ENCODE data around the gene FURIN. TPM values are rescaled to one million over a fixed set of nuclear protein-coding genes. Genes with fewer than 3 reads are reported as not detected.
"Not testable (repeated sequence)": the region's sequence is repeated elsewhere in the genome, so short reads cannot be mapped to it uniquely, and the experiment has no call there.

The FURIN gene
- total and polyA plus RNA-seq, 2 of the 4 experiments (the other 2 are of a cell fraction): 34.8 to 54.3 TPM

- CTCF ChIA-PET; ATAC-seq (ENCODE audit: low read depth): not testable (repeated sequence)
Measured at GRCh38 chr15:90926766-90927165, 58.4 kb downstream of the FURIN start.

GRCh38 chr15:90928106-90928505 lies 59.7 kb downstream of the FURIN start:
- H3K4ac ChIP-seq (ENCODE audit: low read depth, low read length); intact Hi-C loops (cut with micrococcal nuclease); in situ Hi-C loops (cut with MboI; ENCODE audit: low sequenced_read_pairs); H2AFZ ChIP-seq (replicated peaks; ENCODE audit: low read length, poor library complexity); H3K56ac ChIP-seq (ENCODE audit: extremely low read depth, insufficient read depth, low read length); H2AK5ac ChIP-seq (ENCODE audit: low read depth, low read length); H3K23ac ChIP-seq (ENCODE audit: low read depth, low read length); H3K9me3 ChIP-seq (ENCODE audit: control insufficient read depth, insufficient read depth, low read length); H3K9me1 ChIP-seq (ENCODE audit: insufficient read depth, low read length); H3K27me3 ChIP-seq (ENCODE audit: control insufficient read depth, insufficient read depth, low read length); H2AK9ac ChIP-seq (replicated peaks; ENCODE audit: low read depth, low read length, poor library complexity); H2BK120ac ChIP-seq (ENCODE audit: low read depth, low read length); H2BK20ac ChIP-seq (ENCODE audit: low read depth, low read length); H2BK5ac ChIP-seq (ENCODE audit: low read depth, low read length, poor library complexity, severe bottlenecking); H4K20me1 ChIP-seq (ENCODE audit: insufficient read depth, low read length); H3K9ac ChIP-seq (ENCODE audit: low read depth, low read length); CTCF ChIA-PET; H2BK15ac ChIP-seq (ENCODE audit: low read depth, low read length); DNase-seq; H3K27ac ChIP-seq (ENCODE audit: insufficient read depth, low read length); H3K36me3 ChIP-seq (ENCODE audit: control insufficient read depth, insufficient read depth, low read length); H4K5ac ChIP-seq (ENCODE audit: low read depth, low read length); BruUV-seq (replicated peaks); H3K4me1 ChIP-seq (ENCODE audit: control insufficient read depth, insufficient read depth, low read length); H3K4me3 ChIP-seq (ENCODE audit: insufficient read depth, low read depth, low read length); POLR2A ChIA-PET (ENCODE audit: unreplicated experiment); H4K91ac ChIP-seq (ENCODE audit: insufficient read depth, low read depth, low read length); H3K18ac ChIP-seq (ENCODE audit: low read depth, low read length); H3K14ac ChIP-seq (replicated peaks; ENCODE audit: low read depth, low read length); dilution Hi-C loops (cut with HindIII; ENCODE audit: low sequenced_read_pairs, unreplicated experiment); ATAC-seq (ENCODE audit: low read depth); H4K8ac ChIP-seq (ENCODE audit: low read depth in 2 of 2, low read length in 2 of 2); H3K4me2 ChIP-seq (ENCODE audit: low read depth, low read length): not testable (repeated sequence)
- WGBS, 2 experiments (ENCODE audit: extremely low coverage in 2 of 2, insufficient read length in 1 of 2): 100% methylated on average over 3 of the region's 7 CpGs; no CpG with 5 or more reads in 1 of the 2 experiments
- H3K79me1 ChIP-seq (ENCODE audit: low read depth in 1 of 2, low read length in 2 of 2): peaks cover 3 to 15% of the 10 kb centered on the region in 2 experiments; a peak in 3 of 4 replicates

More at GRCh38 chr15:90926766-90927165, 58.4 kb downstream of the FURIN start:
- DNase-seq; H2BK120ac ChIP-seq (ENCODE audit: low read depth, low read length); H3K9ac ChIP-seq (ENCODE audit: low read depth, low read length); H3K27me3 ChIP-seq (ENCODE audit: control insufficient read depth, insufficient read depth, low read length); H3K4me2 ChIP-seq (ENCODE audit: low read depth, low read length); H3K9me1 ChIP-seq (ENCODE audit: insufficient read depth, low read length); H2BK20ac ChIP-seq (ENCODE audit: low read depth, low read length); H3K14ac ChIP-seq (replicated peaks; ENCODE audit: low read depth, low read length); H3K4ac ChIP-seq (ENCODE audit: low read depth, low read length); intact Hi-C loops (cut with micrococcal nuclease); H4K91ac ChIP-seq (ENCODE audit: insufficient read depth, low read depth, low read length); H3K18ac ChIP-seq (ENCODE audit: low read depth, low read length); H3K36me3 ChIP-seq (ENCODE audit: control insufficient read depth, insufficient read depth, low read length); H2BK15ac ChIP-seq (ENCODE audit: low read depth, low read length); H3K27ac ChIP-seq (ENCODE audit: insufficient read depth, low read length); H3K4me3 ChIP-seq (ENCODE audit: insufficient read depth, low read depth, low read length); H3K9me3 ChIP-seq (ENCODE audit: control insufficient read depth, insufficient read depth, low read length); H2AK5ac ChIP-seq (ENCODE audit: low read depth, low read length); BruUV-seq (replicated peaks); H3K4me1 ChIP-seq (ENCODE audit: control insufficient read depth, insufficient read depth, low read length); H3K56ac ChIP-seq (ENCODE audit: extremely low read depth, insufficient read depth, low read length); H4K5ac ChIP-seq (ENCODE audit: low read depth, low read length); POLR2A ChIA-PET (ENCODE audit: unreplicated experiment); H4K20me1 ChIP-seq (ENCODE audit: insufficient read depth, low read length); in situ Hi-C loops (cut with MboI; ENCODE audit: low sequenced_read_pairs); dilution Hi-C loops (cut with HindIII; ENCODE audit: low sequenced_read_pairs, unreplicated experiment); H2AK9ac ChIP-seq (replicated peaks; ENCODE audit: low read depth, low read length, poor library complexity); H4K8ac ChIP-seq (ENCODE audit: low read depth in 2 of 2, low read length in 2 of 2); H3K79me1 ChIP-seq (ENCODE audit: low read depth in 1 of 2, low read length in 2 of 2); H3K23ac ChIP-seq (ENCODE audit: low read depth, low read length); H2AFZ ChIP-seq (replicated peaks; ENCODE audit: low read length, poor library complexity); H2BK5ac ChIP-seq (ENCODE audit: low read depth, low read length, poor library complexity, severe bottlenecking): not testable (repeated sequence)
- 95% methylated on average over 4 of the region's 10 CpGs; no CpG with 5 or more reads in 1 of the 2 experiments for WGBS, 2 experiments (ENCODE audit: extremely low coverage in 2 of 2, insufficient read length in 1 of 2)

Data from IMR-90 (cell line).